ENCODE data around the gene RPP40.

DNA sequence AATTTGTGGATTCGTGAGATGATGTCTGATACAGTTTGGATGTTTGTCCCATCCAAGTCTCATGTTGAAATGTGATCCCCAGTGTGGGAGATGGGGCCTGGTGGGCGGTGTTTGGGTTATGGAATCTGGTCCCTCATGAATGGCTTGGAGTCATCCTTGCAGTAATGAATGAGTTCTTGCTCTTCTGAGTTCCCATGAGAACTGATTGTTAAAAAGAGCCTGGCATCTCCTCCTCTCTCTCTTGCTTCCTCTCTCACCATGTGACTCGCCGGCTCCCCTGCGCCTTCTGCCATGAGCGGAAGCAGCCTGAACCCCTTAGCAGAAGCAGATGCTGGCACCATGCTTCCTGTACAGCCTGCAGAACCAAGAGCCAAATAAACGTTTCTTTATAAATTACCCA, 30.5 kb upstream of the RPP40 start:
- TF ChIP-seq RARB (CRISPR knock-in tag; IDR thresholded peaks at IDR 0.05) (no peak), POLR2A (IDR thresholded peaks at IDR 0.05; ENCODE audit: low read length) (no peak), FOSL2 (IDR thresholded peaks at IDR 0.05) (no peak), FOSL2 (CRISPR knock-in tag; IDR thresholded peaks at IDR 0.05) (no peak), CHD2 (IDR thresholded peaks at IDR 0.05; ENCODE audit: low read length, partially characterized antibody) (no peak), HOXA7 (CRISPR knock-in tag; IDR thresholded peaks at IDR 0.05) (no peak), KDM1A (IDR thresholded peaks at IDR 0.05; ENCODE audit: low read depth) (no peak), ESRRA (IDR thresholded peaks at IDR 0.05; ENCODE audit: borderline replicate concordance, low read length) (no peak), BHLHE40 (IDR thresholded peaks at IDR 0.05; ENCODE audit: low read depth, low read length) (no peak), POLR2AphosphoS2 (conservative IDR thresholded peaks at IDR 0.05; ENCODE audit: low read length) (no peak)
- TF ChIP-seq, protein P1, sequence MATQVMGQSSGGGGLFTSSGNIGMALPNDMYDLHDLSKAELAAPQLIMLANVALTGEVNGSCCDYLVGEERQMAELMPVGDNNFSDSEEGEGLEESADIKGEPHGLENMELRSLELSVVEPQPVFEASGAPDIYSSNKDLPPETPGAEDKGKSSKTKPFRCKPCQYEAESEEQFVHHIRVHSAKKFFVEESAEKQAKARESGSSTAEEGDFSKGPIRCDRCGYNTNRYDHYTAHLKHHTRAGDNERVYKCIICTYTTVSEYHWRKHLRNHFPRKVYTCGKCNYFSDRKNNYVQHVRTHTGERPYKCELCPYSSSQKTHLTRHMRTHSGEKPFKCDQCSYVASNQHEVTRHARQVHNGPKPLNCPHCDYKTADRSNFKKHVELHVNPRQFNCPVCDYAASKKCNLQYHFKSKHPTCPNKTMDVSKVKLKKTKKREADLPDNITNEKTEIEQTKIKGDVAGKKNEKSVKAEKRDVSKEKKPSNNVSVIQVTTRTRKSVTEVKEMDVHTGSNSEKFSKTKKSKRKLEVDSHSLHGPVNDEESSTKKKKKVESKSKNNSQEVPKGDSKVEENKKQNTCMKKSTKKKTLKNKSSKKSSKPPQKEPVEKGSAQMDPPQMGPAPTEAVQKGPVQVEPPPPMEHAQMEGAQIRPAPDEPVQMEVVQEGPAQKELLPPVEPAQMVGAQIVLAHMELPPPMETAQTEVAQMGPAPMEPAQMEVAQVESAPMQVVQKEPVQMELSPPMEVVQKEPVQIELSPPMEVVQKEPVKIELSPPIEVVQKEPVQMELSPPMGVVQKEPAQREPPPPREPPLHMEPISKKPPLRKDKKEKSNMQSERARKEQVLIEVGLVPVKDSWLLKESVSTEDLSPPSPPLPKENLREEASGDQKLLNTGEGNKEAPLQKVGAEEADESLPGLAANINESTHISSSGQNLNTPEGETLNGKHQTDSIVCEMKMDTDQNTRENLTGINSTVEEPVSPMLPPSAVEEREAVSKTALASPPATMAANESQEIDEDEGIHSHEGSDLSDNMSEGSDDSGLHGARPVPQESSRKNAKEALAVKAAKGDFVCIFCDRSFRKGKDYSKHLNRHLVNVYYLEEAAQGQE (IDR thresholded peaks at IDR 0.05): no peak
- TF ChIP-seq, protein P2, sequence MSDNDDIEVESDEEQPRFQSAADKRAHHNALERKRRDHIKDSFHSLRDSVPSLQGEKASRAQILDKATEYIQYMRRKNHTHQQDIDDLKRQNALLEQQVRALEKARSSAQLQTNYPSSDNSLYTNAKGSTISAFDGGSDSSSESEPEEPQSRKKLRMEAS (IDR thresholded peaks at IDR 0.05): no peak
- TF ChIP-seq, protein P3, sequence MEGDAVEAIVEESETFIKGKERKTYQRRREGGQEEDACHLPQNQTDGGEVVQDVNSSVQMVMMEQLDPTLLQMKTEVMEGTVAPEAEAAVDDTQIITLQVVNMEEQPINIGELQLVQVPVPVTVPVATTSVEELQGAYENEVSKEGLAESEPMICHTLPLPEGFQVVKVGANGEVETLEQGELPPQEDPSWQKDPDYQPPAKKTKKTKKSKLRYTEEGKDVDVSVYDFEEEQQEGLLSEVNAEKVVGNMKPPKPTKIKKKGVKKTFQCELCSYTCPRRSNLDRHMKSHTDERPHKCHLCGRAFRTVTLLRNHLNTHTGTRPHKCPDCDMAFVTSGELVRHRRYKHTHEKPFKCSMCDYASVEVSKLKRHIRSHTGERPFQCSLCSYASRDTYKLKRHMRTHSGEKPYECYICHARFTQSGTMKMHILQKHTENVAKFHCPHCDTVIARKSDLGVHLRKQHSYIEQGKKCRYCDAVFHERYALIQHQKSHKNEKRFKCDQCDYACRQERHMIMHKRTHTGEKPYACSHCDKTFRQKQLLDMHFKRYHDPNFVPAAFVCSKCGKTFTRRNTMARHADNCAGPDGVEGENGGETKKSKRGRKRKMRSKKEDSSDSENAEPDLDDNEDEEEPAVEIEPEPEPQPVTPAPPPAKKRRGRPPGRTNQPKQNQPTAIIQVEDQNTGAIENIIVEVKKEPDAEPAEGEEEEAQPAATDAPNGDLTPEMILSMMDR (IDR thresholded peaks at IDR 0.05): no peak
